Hypothalamus (tissue), 51 donors: ENCODE measurements around the gene AKT1.
A peak's percentile ranks its signal among the peaks of the same experiment; 100 is the strongest.

Experiments
- DNase-seq, 51 donors: peaks; one replicate each; lab custom pipeline; 2025; lab: John Stamatoyannopoulos, UW

Gene AKT1

GRCh38 chr14:104728631-104729030, 66.9 kb downstream of the AKT1 start:
- DNase-seq: no peak

GRCh38 chr14:104726600-104727451, 68.7 kb downstream of the AKT1 start:
- DNase-seq: peak in 8 of 51 donors; percentile 22 to 49 (median 29)

GRCh38 chr14:104725772-104726548, 69.6 kb downstream of the AKT1 start:
- DNase-seq: no peak

- peak in 27 of 51 donors; percentile 20 to 69 (median 47) for DNase-seq
These were observed 70.4 kb downstream of the AKT1 start for GRCh38 chr14:104724981-104725771.

- peak in 7 of 51 donors; percentile 37 to 72 (median 57) for DNase-seq
These were observed 71.1 kb downstream of the AKT1 start for GRCh38 chr14:104724407-104724980.

GRCh38 chr14:104723651-104724406, 71.7 kb downstream of the AKT1 start, which contains the start of gene ADSS1:
TSS of gene ADSS1 (plus strand) at chr14:104724229. CDS start at chr14:104724271, 42 bp downstream.
- DNase-seq: peak in 34 of 51 donors; percentile 19 to 80 (median 53)

GRCh38 chr14:104722938-104723650, 72.5 kb downstream of the AKT1 start:
- DNase-seq: no peak

- no peak for DNase-seq
These were observed 73.8 kb downstream of the AKT1 start for GRCh38 chr14:104721505-104722431.
